Hepatocyte (in vitro differentiated cells): ENCODE results near the gene IL1R2. TPM values are rescaled to one million over a fixed set of nuclear protein-coding genes. Genes with fewer than 3 reads are reported as not detected.

ENCODE experiments used
- DNase-seq: peaks from one replicate; pipeline ENCODE4 v3.0.0-alpha.2; 2016; ENCODE audit warnings: low spot score
- H2AFZ ChIP-seq: fragments of 200-600 bp; sonication (generic); 2 replicates; pipeline ENCODE4 v1.6.0; 2016; ENCODE audit warnings: antibody characterized with exemption, mild to moderate bottlenecking
- H3K27ac ChIP-seq: fragments of 200-600 bp; sonication (generic); 2 replicates; pipeline ENCODE4 v1.5.1; 2016; ENCODE audit warnings: mild to moderate bottlenecking
- H3K27me3 ChIP-seq: fragments of 200-600 bp; sonication (generic); 2 replicates; pipeline ENCODE4 v1.6.1; 2016
- H3K36me3 ChIP-seq: fragments of 200-600 bp; sonication (generic); replicated peaks from 2 replicates; pipeline ENCODE4 v1.5.1; 2016; ENCODE audit warnings: low read depth; ENCODE audit not compliant: insufficient read depth
- H3K4me1 ChIP-seq: fragments of 200-600 bp; sonication (generic); 2 replicates; pipeline ENCODE4 v1.5.1; 2016; ENCODE audit warnings: mild to moderate bottlenecking, moderate library complexity; ENCODE audit not compliant: insufficient read depth
- H3K4me2 ChIP-seq: fragments of 200-600 bp; sonication (generic); 2 replicates; pipeline ENCODE4 v1.6.0; 2016
- H3K4me3 ChIP-seq: fragments of 200-600 bp; sonication (generic); 2 replicates; pipeline ENCODE4 v1.5.1; 2016; ENCODE audit warnings: mild to moderate bottlenecking
- H3K79me2 ChIP-seq: fragments of 200-600 bp; sonication (generic); 2 replicates; pipeline ENCODE4 v1.6.0; 2017; ENCODE audit warnings: mild to moderate bottlenecking
- H3K9me2 ChIP-seq: fragments of 200-600 bp; sonication (generic); replicated peaks from 2 replicates; pipeline ENCODE4 v1.6.0; 2017; ENCODE audit warnings: mild to moderate bottlenecking; ENCODE audit not compliant: insufficient read depth
- H3K9me3 ChIP-seq: fragments of 200-600 bp; sonication (generic); 2 replicates; pipeline ENCODE4 v1.5.1; 2016; ENCODE audit warnings: low read depth, mild to moderate bottlenecking
- H4K20me1 ChIP-seq: fragments of 200-600 bp; sonication (generic); 2 replicates; pipeline ENCODE4 v1.6.0; 2016; ENCODE audit warnings: mild to moderate bottlenecking; ENCODE audit not compliant: insufficient read depth, poor library complexity, severe bottlenecking
- EZH2 ChIP-seq: fragments of 200-600 bp; sonication (generic); IDR thresholded peaks from 2 replicates; pipeline ENCODE4 v1.6.1; 2016; ENCODE audit warnings: antibody characterized with exemption, mild to moderate bottlenecking, borderline replicate concordance
- EZH2phosphoT487 ChIP-seq: fragments of 200-600 bp; sonication (generic); IDR thresholded peaks from one replicate; pipeline ENCODE4 v1.6.1; 2018; ENCODE audit warnings: antibody characterized with exemption, mild to moderate bottlenecking, low read depth, moderate library complexity; ENCODE audit not compliant: unreplicated experiment, severe bottlenecking
- WGBS: methylation state at CpG from one replicate; pipeline ENCODE4 v1.1.6; 2016; ENCODE audit warnings: low lambda C conversion rate; ENCODE audit errors: missing lambda C conversion rate; 5-methylcytosine and 5-hydroxymethylcytosine counted together
- polyA plus RNA-seq: library from polyadenylated mRNA; unstranded; fragments of >200 nt; fragmentation: Nextera tagmentation; extraction: Ambion mirVana; gene quantifications from 2 replicates; pipeline ENCODE4 v1.2.1, GENCODE V29; 2016
- total RNA-seq: library from RNA; depleted of rRNA; stranded (reverse); fragments of >200 nt; gene quantifications from 2 replicates; pipeline ENCODE4 v1.2.3, GENCODE V29; 2014
- TF ChIP-seq, protein P1 (sequence below): fragments of 200-600 bp; sonication (generic); IDR thresholded peaks from 2 replicates; pipeline ENCODE4 v1.5.1; 2016; ENCODE audit warnings: antibody characterized with exemption, mild to moderate bottlenecking; ENCODE audit not compliant: poor library complexity

Gene IL1R2
- total and polyA plus RNA-seq, 2 experiments from 2014 or later: 1.3 to 5.8 TPM

DNA sequence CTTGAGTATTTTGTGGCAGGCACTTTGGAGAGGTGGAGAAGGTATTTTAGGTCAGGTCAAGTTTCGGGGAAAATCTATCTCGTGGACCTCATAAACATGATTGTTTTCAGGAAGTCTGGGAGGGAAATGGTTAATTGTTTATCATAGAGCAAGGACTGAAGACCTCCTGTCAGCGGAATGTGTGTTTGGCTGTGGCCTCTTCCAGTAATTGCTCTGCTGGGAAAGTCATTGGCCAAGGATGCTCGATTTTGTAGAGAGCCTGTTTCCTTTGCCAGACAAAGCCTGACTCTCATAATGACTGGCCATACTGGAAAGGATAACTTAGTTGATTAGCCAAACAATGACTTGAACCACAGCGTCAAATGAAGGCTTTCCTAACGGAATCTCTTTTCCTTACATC is 30.0 kb downstream of the IL1R2 start:
- peak overlapping the region; percentile 70 for H3K27ac ChIP-seq

DNA sequence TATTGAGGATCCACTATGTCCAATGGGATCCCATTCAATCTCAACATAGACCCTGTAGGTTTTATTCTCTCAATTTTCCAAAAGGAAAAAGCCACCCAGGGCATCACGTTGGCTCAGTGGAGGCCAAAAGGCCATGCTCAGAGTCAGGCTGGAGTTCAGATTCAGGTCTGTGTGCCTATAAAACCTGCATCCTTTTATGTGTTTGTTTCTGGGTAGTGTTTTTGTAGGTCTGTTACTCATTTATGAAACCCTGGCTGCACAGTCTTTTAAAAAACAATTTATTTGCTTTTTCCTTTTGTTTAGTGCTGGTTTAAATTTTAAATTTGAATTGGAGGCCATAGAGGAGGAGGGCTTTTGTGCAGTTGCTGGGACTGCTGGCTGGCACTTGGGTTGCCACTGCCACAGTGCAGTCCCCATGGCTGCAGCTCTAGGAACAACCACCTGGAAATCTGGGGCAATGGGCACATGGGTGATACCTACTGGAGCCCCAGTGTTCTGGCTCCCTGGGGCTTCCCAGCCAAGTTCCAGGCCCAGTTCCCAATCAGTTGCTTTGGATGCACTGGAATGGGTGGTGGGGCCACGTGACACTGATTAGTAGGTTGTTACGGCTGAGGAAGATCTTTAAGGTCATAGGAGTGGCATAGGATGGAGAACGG is 31.3 kb downstream of the IL1R2 start:
- no peaks in the 10 kb centered on the region for H3K9me3 ChIP-seq
- H3K4me1 ChIP-seq: peaks cover 30% of the 10 kb centered on the region
- no peak overlapping the region for H3K4me3 ChIP-seq
- 90% methylated on average over 4 of the region's 4 CpGs for WGBS
- DNase-seq: no peak
- H3K9me2 ChIP-seq: no peaks in the 10 kb centered on the region
- no peaks in the 10 kb centered on the region for H3K79me2 ChIP-seq
- H4K20me1 ChIP-seq: no peaks in the 10 kb centered on the region
- no peak overlapping the region for H2AFZ ChIP-seq
- TF ChIP-seq EZH2phosphoT487: no peak
- no peak for TF ChIP-seq EZH2
- TF ChIP-seq, protein P1, sequence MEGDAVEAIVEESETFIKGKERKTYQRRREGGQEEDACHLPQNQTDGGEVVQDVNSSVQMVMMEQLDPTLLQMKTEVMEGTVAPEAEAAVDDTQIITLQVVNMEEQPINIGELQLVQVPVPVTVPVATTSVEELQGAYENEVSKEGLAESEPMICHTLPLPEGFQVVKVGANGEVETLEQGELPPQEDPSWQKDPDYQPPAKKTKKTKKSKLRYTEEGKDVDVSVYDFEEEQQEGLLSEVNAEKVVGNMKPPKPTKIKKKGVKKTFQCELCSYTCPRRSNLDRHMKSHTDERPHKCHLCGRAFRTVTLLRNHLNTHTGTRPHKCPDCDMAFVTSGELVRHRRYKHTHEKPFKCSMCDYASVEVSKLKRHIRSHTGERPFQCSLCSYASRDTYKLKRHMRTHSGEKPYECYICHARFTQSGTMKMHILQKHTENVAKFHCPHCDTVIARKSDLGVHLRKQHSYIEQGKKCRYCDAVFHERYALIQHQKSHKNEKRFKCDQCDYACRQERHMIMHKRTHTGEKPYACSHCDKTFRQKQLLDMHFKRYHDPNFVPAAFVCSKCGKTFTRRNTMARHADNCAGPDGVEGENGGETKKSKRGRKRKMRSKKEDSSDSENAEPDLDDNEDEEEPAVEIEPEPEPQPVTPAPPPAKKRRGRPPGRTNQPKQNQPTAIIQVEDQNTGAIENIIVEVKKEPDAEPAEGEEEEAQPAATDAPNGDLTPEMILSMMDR: no peak
- H3K27ac ChIP-seq: no peak overlapping the region
- no peaks in the 10 kb centered on the region for H3K27me3 ChIP-seq
- no peak overlapping the region for H3K4me2 ChIP-seq
- no peaks in the 10 kb centered on the region for H3K36me3 ChIP-seq

More for the DNA sequence above, 30.0 kb downstream of the IL1R2 start:
- no peak overlapping the region for H3K4me2 ChIP-seq
- no peaks in the 10 kb centered on the region for H3K36me3 ChIP-seq
- no peaks in the 10 kb centered on the region for H4K20me1 ChIP-seq
- peaks cover 20% of the 10 kb centered on the region for H3K4me1 ChIP-seq
- 56% methylated on average over 6 of the region's 6 CpGs for WGBS
- H3K9me3 ChIP-seq: no peaks in the 10 kb centered on the region
- TF ChIP-seq EZH2 (no peak), EZH2phosphoT487 (no peak)
- TF ChIP-seq, protein P1: no peak
- no peaks in the 10 kb centered on the region for H3K27me3 ChIP-seq
- H2AFZ ChIP-seq: no peak overlapping the region
- DNase-seq: no peak
- no peak overlapping the region for H3K4me3 ChIP-seq
- no peaks in the 10 kb centered on the region for H3K9me2 ChIP-seq
- no peaks in the 10 kb centered on the region for H3K79me2 ChIP-seq

DNA sequence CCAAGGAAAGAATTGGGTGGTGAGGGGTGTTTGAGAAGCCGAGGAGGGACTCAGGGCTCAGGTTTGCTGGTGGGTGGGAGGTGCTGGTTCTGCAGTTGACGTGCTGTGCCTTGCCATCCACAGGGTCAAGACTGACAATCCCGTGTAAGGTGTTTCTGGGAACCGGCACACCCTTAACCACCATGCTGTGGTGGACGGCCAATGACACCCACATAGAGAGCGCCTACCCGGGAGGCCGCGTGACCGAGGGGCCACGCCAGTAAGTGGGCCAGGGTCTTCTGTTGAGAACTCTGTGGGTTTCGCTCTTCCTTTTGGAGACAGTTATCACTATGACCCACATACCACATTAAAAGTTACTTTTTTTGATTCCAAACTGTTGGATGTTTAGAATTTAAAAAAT is 32.6 kb downstream of the IL1R2 start:
- Histone ChIP-seq H3K27ac (peak overlapping the region; percentile 82), H4K20me1 (no peaks in the 10 kb centered on the region), H3K9me3 (no peaks in the 10 kb centered on the region), H3K36me3 (no peaks in the 10 kb centered on the region), H3K4me3 (no peak overlapping the region), H3K9me2 (no peaks in the 10 kb centered on the region), H3K27me3 (no peaks in the 10 kb centered on the region), H3K4me1 (peaks cover 30% of the 10 kb centered on the region), H3K4me2 (no peak overlapping the region), H2AFZ (no peak overlapping the region), H3K79me2 (no peaks in the 10 kb centered on the region)
- WGBS: 99% methylated on average over 12 of the region's 12 CpGs
- DNase-seq: no peak
- TF ChIP-seq EZH2phosphoT487 (no peak), EZH2 (no peak)
- TF ChIP-seq, protein P1: no peak
